LNCAP (cell line): ENCODE results near the gene PRR5L.

Source experiments
- CTCF ChIP-seq: fragments of 450-650 bp; IDR thresholded peaks from 2 replicates; pipeline ENCODE4 v1.5.1; 2017; ENCODE audit warnings: mild to moderate bottlenecking

Gene PRR5L

GRCh38 chr11:36377759-36378564 is 81.9 kb downstream of the PRR5L start:
- TF ChIP-seq CTCF, result no peak

DNA sequence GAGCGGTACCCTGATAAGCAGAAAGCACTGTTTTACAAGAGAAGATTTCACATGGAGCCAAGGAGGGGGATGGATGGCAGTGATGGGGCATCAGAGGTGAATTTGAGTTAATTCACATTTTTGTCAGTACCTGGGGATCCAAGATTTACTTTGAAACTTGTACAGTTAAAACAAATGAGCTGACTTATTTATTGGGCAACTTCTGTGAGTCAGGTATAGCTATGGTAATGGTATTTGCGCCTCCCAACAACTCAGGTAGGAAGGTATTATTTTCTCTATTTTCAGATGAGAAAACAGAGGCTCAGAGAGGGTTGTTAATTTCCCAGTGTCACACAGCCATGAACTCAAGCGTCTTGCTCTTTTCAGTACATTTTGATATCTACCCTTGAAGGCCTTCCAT is 83.6 kb downstream of the PRR5L start:
- no peak for TF ChIP-seq CTCF

DNA sequence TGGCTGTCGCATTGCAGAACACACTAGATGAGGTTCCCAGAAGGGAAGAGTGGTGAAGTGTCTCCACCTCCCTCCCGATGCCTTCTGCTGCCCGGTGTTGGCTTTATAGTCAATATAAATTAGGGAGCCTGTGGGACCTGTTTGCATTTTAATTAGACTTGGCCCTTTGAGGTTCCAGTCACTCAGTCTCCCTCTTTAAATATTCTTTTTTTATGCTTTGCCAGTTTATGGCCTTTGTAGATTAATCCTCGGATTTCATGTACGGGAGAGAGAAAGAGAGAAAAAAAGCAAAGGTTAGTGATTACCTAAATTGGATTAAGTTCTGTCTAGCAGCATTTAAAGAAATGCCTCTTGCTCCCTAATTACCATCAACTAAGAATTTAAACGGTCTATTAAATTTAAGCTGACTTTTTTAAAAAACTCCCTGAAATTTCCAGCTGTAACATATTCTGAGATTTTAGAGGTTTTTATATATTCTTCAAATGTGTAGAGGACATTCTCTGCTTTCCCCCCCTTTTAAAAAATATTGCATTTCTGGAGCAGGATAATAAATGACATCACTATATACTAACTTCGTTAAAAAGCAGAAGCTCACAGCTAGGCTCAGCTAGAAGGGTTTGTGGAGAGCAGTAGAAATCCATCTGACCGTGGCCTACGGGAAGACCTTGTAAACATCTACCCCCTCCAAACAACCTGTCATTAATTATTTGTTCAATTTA is 84.4 kb downstream of the PRR5L start:
- no peak for TF ChIP-seq CTCF

GRCh38 chr11:36381015-36381360 is 84.9 kb downstream of the PRR5L start:
- TF ChIP-seq CTCF, result no peak

DNA sequence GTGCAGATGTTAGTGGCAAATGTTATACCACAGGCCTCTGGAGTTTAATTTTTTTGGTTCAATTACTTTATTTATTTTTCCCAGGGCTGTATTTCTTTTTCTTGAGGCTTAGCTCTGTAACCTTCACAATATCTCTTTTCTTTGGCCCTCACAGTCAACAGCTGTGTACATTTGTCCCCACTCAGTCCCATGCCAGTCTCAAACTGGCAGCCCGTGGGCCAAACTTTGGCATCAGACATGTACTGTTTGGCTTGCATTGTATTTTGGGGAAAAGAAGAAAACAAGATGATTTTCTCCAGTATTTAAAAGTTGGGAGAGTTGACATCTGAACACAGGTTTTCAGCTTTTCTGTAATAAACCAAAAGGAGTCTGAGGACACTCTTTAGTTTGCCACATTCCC is 87.1 kb downstream of the PRR5L start:
- no peak for TF ChIP-seq CTCF

- TF ChIP-seq CTCF, result no peak
Observed at GRCh38 chr11:36385121-36385970, 89.3 kb downstream of the PRR5L start.

- no peak for TF ChIP-seq CTCF
Observed at GRCh38 chr11:36386411-36386810, 90.3 kb downstream of the PRR5L start.
